ENCODE results near the gene CDC42.
"Not testable (repeated sequence)": the region's sequence is repeated elsewhere in the genome, so short reads cannot be mapped to it uniquely, and the experiment has no call there.

The CDC42 gene

DNA sequence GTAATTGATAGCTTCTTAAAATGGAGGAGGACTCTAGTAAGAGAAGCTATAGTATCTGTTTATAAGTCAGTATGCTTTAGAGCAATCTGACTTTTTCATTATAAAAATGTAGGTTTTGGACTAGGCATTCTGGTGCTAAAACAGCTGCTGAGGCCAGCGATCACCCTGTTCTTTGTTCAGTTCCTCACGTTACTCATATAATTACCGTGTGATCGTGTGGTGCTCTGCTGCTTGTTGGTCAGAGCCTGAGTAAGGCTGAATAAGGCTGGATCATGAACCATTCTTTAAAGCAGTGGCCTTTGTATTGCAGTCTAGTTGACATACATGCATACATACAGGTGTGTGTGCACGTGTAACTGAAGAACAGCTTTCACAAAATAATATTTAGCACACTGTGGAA lies 25.2 kb downstream of the CDC42 start:
- in situ Hi-C loops (cut with MboI; ENCODE audit: low pct_unique_long_range_greater_than_20kb, low sequenced_read_pairs, unreplicated experiment) = no loop called here
- TF ChIP-seq, protein P1, sequence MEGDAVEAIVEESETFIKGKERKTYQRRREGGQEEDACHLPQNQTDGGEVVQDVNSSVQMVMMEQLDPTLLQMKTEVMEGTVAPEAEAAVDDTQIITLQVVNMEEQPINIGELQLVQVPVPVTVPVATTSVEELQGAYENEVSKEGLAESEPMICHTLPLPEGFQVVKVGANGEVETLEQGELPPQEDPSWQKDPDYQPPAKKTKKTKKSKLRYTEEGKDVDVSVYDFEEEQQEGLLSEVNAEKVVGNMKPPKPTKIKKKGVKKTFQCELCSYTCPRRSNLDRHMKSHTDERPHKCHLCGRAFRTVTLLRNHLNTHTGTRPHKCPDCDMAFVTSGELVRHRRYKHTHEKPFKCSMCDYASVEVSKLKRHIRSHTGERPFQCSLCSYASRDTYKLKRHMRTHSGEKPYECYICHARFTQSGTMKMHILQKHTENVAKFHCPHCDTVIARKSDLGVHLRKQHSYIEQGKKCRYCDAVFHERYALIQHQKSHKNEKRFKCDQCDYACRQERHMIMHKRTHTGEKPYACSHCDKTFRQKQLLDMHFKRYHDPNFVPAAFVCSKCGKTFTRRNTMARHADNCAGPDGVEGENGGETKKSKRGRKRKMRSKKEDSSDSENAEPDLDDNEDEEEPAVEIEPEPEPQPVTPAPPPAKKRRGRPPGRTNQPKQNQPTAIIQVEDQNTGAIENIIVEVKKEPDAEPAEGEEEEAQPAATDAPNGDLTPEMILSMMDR (IDR thresholded peaks at IDR 0.05; ENCODE audit: extremely low read depth, insufficient read depth, missing control alignments) = no peak
- DNase-seq (ENCODE audit: low spot score) = no peak

DNA sequence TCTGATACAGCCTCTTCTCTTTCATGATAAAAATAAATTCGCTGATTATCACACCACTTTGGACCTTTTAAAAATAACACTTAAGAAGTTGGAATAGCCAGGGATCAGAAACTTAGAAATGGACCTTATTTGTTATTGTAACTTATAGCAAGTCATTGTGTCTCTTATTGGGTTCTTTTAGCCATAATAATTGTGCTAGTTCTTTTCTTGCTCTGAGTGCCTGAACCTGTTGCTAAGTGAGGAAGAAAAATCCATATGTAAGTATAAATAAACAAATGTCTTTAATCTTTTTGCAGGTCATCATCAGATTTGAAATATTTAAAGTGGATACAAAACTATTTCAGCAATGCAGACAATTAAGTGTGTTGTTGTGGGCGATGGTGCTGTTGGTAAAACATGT lies 25.6 kb downstream of the CDC42 start:
- TF ChIP-seq, protein P1 (IDR thresholded peaks at IDR 0.05; ENCODE audit: extremely low read depth, insufficient read depth, missing control alignments) = no peak
- in situ Hi-C loops (cut with MboI; ENCODE audit: low pct_unique_long_range_greater_than_20kb, low sequenced_read_pairs, unreplicated experiment) = no loop called here
- no peak for DNase-seq (ENCODE audit: low spot score)

DNA sequence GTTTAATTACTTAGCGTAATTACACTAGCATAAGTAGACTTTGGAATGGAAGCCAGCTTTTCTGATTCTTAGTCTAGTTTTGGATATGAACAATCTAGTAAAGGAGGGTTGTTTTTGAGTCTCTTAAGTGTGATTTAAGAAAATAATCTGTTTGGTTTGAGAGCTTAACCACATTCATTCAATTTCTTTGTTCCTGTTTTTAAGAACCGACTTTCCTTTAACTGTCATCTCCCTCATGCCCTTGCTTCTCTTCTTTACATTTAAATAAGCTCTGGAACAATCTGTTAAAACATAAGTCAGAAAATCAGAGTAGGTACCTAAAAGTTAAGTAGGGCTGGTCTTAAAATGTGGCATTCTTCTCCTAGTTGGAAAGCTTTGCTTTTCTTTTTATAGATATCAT lies 27.7 kb downstream of the CDC42 start:
- no peak for DNase-seq (ENCODE audit: low spot score)
- TF ChIP-seq, protein P1 (IDR thresholded peaks at IDR 0.05; ENCODE audit: extremely low read depth, insufficient read depth, missing control alignments) = no peak
- in situ Hi-C loops (cut with MboI; ENCODE audit: low pct_unique_long_range_greater_than_20kb, low sequenced_read_pairs, unreplicated experiment) = no loop called here

GRCh38 chr1:22088331-22088730 lies 35.8 kb downstream of the CDC42 start:
- TF ChIP-seq, protein P1 (IDR thresholded peaks at IDR 0.05; ENCODE audit: extremely low read depth, insufficient read depth, missing control alignments) = no peak
- no peak for DNase-seq (ENCODE audit: low spot score)
- in situ Hi-C loops (cut with MboI; ENCODE audit: low pct_unique_long_range_greater_than_20kb, low sequenced_read_pairs, unreplicated experiment) = no loop called here

GRCh38 chr1:22089134-22089571 lies 36.6 kb downstream of the CDC42 start:
- TF ChIP-seq, protein P1 (IDR thresholded peaks at IDR 0.05; ENCODE audit: extremely low read depth, insufficient read depth, missing control alignments) = no peak
- in situ Hi-C loops (cut with MboI; ENCODE audit: low pct_unique_long_range_greater_than_20kb, low sequenced_read_pairs, unreplicated experiment) = no loop called here

DNA sequence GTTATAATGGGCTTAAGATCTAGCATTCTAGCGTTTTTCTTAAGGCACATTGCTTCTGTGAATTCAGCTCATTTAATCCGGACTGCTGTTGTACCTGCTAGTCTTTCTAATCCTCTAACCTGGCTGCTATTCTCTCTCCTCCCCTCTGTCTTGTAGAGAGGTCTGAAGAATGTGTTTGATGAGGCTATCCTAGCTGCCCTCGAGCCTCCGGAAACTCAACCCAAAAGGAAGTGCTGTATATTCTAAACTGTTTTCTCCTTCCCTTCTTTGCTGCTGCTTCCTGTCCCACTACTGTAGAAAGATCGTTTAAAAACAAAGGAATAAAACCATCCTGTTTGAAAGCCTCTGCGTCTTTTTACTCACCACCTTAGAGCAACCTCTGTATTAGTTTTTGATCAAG lies 37.3 kb downstream of the CDC42 start:
- TF ChIP-seq, protein P1 (IDR thresholded peaks at IDR 0.05; ENCODE audit: extremely low read depth, insufficient read depth, missing control alignments) = no peak
- DNase-seq (ENCODE audit: low spot score) = no peak
- in situ Hi-C loops (cut with MboI; ENCODE audit: low pct_unique_long_range_greater_than_20kb, low sequenced_read_pairs, unreplicated experiment) = no loop called here

More at GRCh38 chr1:22089134-22089571, 36.6 kb downstream of the CDC42 start:
- DNase-seq (ENCODE audit: low spot score) = no peak

GRCh38 chr1:22090867-22091266 lies 38.4 kb downstream of the CDC42 start:
- DNase-seq (ENCODE audit: low spot score) = no peak
- TF ChIP-seq, protein P1 (IDR thresholded peaks at IDR 0.05; ENCODE audit: extremely low read depth, insufficient read depth, missing control alignments) = no peak

DNA sequence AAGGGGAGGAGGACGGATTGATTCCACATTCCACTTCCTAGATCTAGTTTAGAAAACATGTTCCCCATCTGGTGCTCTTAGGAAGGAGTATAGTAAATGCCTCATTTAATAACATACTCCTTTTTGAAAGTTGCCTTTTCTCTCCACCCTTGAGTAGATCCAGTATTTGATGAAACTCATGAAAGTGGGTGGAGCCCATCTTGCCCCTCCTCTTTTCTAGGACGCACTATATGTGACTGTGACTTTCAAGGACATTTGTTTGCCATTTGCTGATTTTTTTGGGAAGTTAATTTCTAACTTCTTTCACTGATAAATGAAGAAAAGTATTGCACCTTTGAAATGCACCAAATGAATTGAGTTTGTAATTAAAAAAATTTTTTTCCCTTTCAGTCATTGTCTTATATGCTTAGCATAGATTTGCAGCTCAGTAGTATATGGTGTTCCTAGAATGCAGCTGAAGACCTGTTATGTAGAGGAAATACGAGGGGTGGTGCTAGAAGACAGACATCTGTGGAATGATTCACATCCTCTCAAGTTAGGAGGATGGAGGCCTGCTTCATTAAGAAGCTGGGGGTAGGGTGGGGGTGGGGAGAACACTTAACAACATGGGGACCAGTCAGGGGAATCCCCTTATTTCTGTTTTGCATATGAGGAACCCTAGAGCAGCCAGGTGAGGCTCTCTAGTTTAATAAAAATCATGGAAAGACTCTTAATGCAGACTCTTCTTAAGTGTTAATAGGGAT lies 39.7 kb downstream of the CDC42 start:
- DNase-seq (ENCODE audit: low spot score) = peak; percentile 55
- in situ Hi-C loops (cut with MboI; ENCODE audit: low pct_unique_long_range_greater_than_20kb, low sequenced_read_pairs, unreplicated experiment) = not testable (repeated sequence)

More at GRCh38 chr1:22090867-22091266, 38.4 kb downstream of the CDC42 start:
- in situ Hi-C loops (cut with MboI; ENCODE audit: low pct_unique_long_range_greater_than_20kb, low sequenced_read_pairs, unreplicated experiment) = no loop called here

Data from GM13977 (cell line).